Fibroblast of villous mesenchyme (primary cell): ENCODE data around the gene TNFSF11. TPM values are rescaled to one million over a fixed set of nuclear protein-coding genes. Genes with fewer than 3 reads are reported as not detected.
"Not testable (repeated sequence)": the region's sequence is repeated elsewhere in the genome, so short reads cannot be mapped to it uniquely, and the experiment has no call there.

Experiments
- DNase-seq: peaks from one replicate; pipeline ENCODE4 v3.0.0-alpha.2; 2010; ENCODE audit warnings: low read depth
- H3K4me3 ChIP-seq: 2 replicates; pipeline ENCODE4 v1.5.1; 2011; ENCODE audit warnings: low read depth, mild to moderate bottlenecking, low read length
- CTCF ChIP-seq: IDR thresholded peaks from 2 replicates; pipeline ENCODE4 v1.5.1; 2012; ENCODE audit warnings: low read depth, mild to moderate bottlenecking, low read length; ENCODE audit not compliant: insufficient read depth
- total RNA-seq: library from RNA; depleted of rRNA; stranded (reverse); fragments of >200 nt; gene quantifications from 2 replicates; pipeline ENCODE4 v1.2.3, GENCODE V29; 2012

TNFSF11 gene
- total RNA-seq, 1 donor, result not detected

GRCh38 chr13:42547612-42548011 is 26.3 kb upstream of the TNFSF11 start:
- no peak for TF ChIP-seq CTCF
- no peak overlapping the region for H3K4me3 ChIP-seq
- DNase-seq, result no peak

- no peak overlapping the region for H3K4me3 ChIP-seq
- DNase-seq, result peak; percentile 30
- TF ChIP-seq CTCF, result no peak
These were observed 25.0 kb upstream of the TNFSF11 start for GRCh38 chr13:42548731-42549551.

- DNase-seq, result no peak
- no peak for TF ChIP-seq CTCF
- H3K4me3 ChIP-seq, result no peak overlapping the region
These were observed 24.4 kb upstream of the TNFSF11 start for GRCh38 chr13:42549552-42549936.

- no peak overlapping the region for H3K4me3 ChIP-seq
- no peak for DNase-seq
- no peak for TF ChIP-seq CTCF
These were observed 22.3 kb upstream of the TNFSF11 start for GRCh38 chr13:42551611-42552010.

GRCh38 chr13:42553098-42554046 is 20.6 kb upstream of the TNFSF11 start:
- no peak overlapping the region for H3K4me3 ChIP-seq
- TF ChIP-seq CTCF, result no peak
- peak; percentile 77 for DNase-seq

GRCh38 chr13:42559057-42559456 is 14.9 kb upstream of the TNFSF11 start:
- no peak for DNase-seq
- H3K4me3 ChIP-seq, result no peak overlapping the region
- TF ChIP-seq CTCF, result no peak

- H3K4me3 ChIP-seq, DNase-seq: not testable (repeated sequence)
These were observed 14.3 kb upstream of the TNFSF11 start for GRCh38 chr13:42559573-42560218.

GRCh38 chr13:42560320-42560719 is 13.6 kb upstream of the TNFSF11 start:
- not testable (repeated sequence) for H3K4me3 ChIP-seq, DNase-seq
